ES-I3 (cell line): ENCODE measurements around the gene PHLDB3.
A peak's percentile ranks its signal among the peaks of the same experiment; 100 is the strongest.
"Not testable (repeated sequence)": the region's sequence is repeated elsewhere in the genome, so short reads cannot be mapped to it uniquely, and the experiment has no call there.

Experiments
- H3K36me3 ChIP-seq: 2 replicates; pipeline ENCODE4 v1.6.1; 2013; ENCODE audit warnings: mild to moderate bottlenecking, low read length, control low read depth, moderate library complexity; ENCODE audit not compliant: insufficient read depth
- H3K4me1 ChIP-seq: 2 replicates; pipeline ENCODE4 v1.6.1; 2013; ENCODE audit warnings: mild to moderate bottlenecking, control low read depth, low read length; ENCODE audit not compliant: insufficient read depth
- H3K9ac ChIP-seq: 2 replicates; pipeline ENCODE4 v1.6.1; 2013; ENCODE audit warnings: low read depth, mild to moderate bottlenecking, low read length, moderate library complexity
- H3K9me3 ChIP-seq: 2 replicates; pipeline ENCODE4 v1.6.1; 2013; ENCODE audit warnings: mild to moderate bottlenecking, low read length, moderate library complexity; ENCODE audit not compliant: control insufficient read depth, insufficient read depth

PHLDB3 gene

GRCh38 chr19:43519436-43520088 is 15.0 kb upstream of the PHLDB3 start:
- Histone ChIP-seq H3K9ac (no peak overlapping the region), H3K36me3 (no peaks in the 10 kb centered on the region), H3K9me3 (no peaks in the 10 kb centered on the region), H3K4me1 (no peaks in the 10 kb centered on the region; the same call in 1 of the 2 replicates)

GRCh38 chr19:43518051-43518450 is 13.5 kb upstream of the PHLDB3 start:
- Histone ChIP-seq H3K9me3 (no peaks in the 10 kb centered on the region), H3K36me3 (no peaks in the 10 kb centered on the region), H3K9ac (no peak overlapping the region), H3K4me1 (no peaks in the 10 kb centered on the region; the same call in 1 of the 2 replicates)

GRCh38 chr19:43512399-43512798 is 7.9 kb upstream of the PHLDB3 start:
- not testable (repeated sequence) for H3K36me3 ChIP-seq, H3K9me3 ChIP-seq, H3K9ac ChIP-seq

GRCh38 chr19:43511324-43511723 is 6.8 kb upstream of the PHLDB3 start:
- Histone ChIP-seq H3K9me3 (no peaks in the 10 kb centered on the region), H3K36me3 (no peaks in the 10 kb centered on the region), H3K9ac (no peak overlapping the region), H3K4me1 (no peaks in the 10 kb centered on the region)

More at GRCh38 chr19:43512399-43512798, 7.9 kb upstream of the PHLDB3 start:
- not testable (repeated sequence) for H3K4me1 ChIP-seq

GRCh38 chr19:43510713-43511112 is 6.2 kb upstream of the PHLDB3 start:
- no peak overlapping the region for H3K9ac ChIP-seq
- H3K36me3 ChIP-seq: no peaks in the 10 kb centered on the region
- no peaks in the 10 kb centered on the region for H3K9me3 ChIP-seq
- no peaks in the 10 kb centered on the region for H3K4me1 ChIP-seq

- Histone ChIP-seq H3K9me3 (no peaks in the 10 kb centered on the region), H3K36me3 (no peaks in the 10 kb centered on the region), H3K9ac (no peak overlapping the region), H3K4me1 (no peaks in the 10 kb centered on the region; the same call in 1 of the 2 replicates)
Observed at GRCh38 chr19:43507880-43508279, 3.3 kb upstream of the PHLDB3 start.

- Histone ChIP-seq H3K36me3 (no peaks in the 10 kb centered on the region), H3K9me3 (no peaks in the 10 kb centered on the region), H3K4me1 (peaks cover 3% of the 10 kb centered on the region; the same call in 1 of the 2 replicates), H3K9ac (no peak overlapping the region)
Observed at GRCh38 chr19:43506629-43507028, 2.1 kb upstream of the PHLDB3 start.

- H3K4me1 ChIP-seq: peaks cover 3% of the 10 kb centered on the region; the same call in 1 of the 2 replicates
- H3K36me3 ChIP-seq: no peaks in the 10 kb centered on the region
- no peaks in the 10 kb centered on the region for H3K9me3 ChIP-seq
- no peak overlapping the region for H3K9ac ChIP-seq
Observed at GRCh38 chr19:43505941-43506340, 1.4 kb upstream of the PHLDB3 start.

- Histone ChIP-seq H3K9me3 (no peaks in the 10 kb centered on the region), H3K36me3 (no peaks in the 10 kb centered on the region), H3K9ac (peak overlapping the region; percentile 97), H3K4me1 (peaks cover 3% of the 10 kb centered on the region; the same call in 1 of the 2 replicates)
Observed at GRCh38 chr19:43505186-43505456, 575 bp upstream of the PHLDB3 start.

- Histone ChIP-seq H3K9ac (peak overlapping the region; percentile 97), H3K36me3 (no peaks in the 10 kb centered on the region), H3K9me3 (no peaks in the 10 kb centered on the region), H3K4me1 (peaks cover 3% of the 10 kb centered on the region; the same call in 1 of the 2 replicates)
Observed at GRCh38 chr19:43503501-43504425, 783 bp downstream of the PHLDB3 start.

GRCh38 chr19:43502419-43502976 is 2.0 kb downstream of the PHLDB3 start:
- Histone ChIP-seq H3K4me1 (peaks cover 3% of the 10 kb centered on the region; the same call in 1 of the 2 replicates), H3K36me3 (no peaks in the 10 kb centered on the region), H3K9ac (peak overlapping the region; percentile 49; the same call in 1 of the 2 replicates), H3K9me3 (no peaks in the 10 kb centered on the region)

GRCh38 chr19:43501661-43502418 is 2.7 kb downstream of the PHLDB3 start:
- H3K36me3 ChIP-seq: no peaks in the 10 kb centered on the region
- H3K9ac ChIP-seq: peak overlapping the region; percentile 49; the same call in 1 of the 2 replicates
- no peaks in the 10 kb centered on the region for H3K9me3 ChIP-seq
- H3K4me1 ChIP-seq: peaks cover 3% of the 10 kb centered on the region; the same call in 1 of the 2 replicates

- Histone ChIP-seq H3K36me3 (no peaks in the 10 kb centered on the region), H3K9me3 (no peaks in the 10 kb centered on the region), H3K4me1 (peaks cover 3% of the 10 kb centered on the region; the same call in 1 of the 2 replicates), H3K9ac (no peak overlapping the region)
Observed at GRCh38 chr19:43499042-43499441, 5.5 kb downstream of the PHLDB3 start.

GRCh38 chr19:43498233-43498842 is 6.2 kb downstream of the PHLDB3 start:
- Histone ChIP-seq H3K9ac (no peak overlapping the region), H3K36me3 (no peaks in the 10 kb centered on the region), H3K9me3 (no peaks in the 10 kb centered on the region), H3K4me1 (peaks cover 3% of the 10 kb centered on the region; the same call in 1 of the 2 replicates)
